Endothelial cell of umbilical vein (primary cell): ENCODE measurements around the gene ENOPH1.

Experiments used
- EZH2 ChIP-seq: IDR thresholded peaks from 2 replicates; pipeline ENCODE4 v1.6.1; 2012; ENCODE audit warnings: borderline replicate concordance, low read depth, mild to moderate bottlenecking, moderate library complexity, low read length, inconsistent platforms; ENCODE audit not compliant: severe bottlenecking
- FOS ChIP-seq: IDR thresholded peaks from 2 replicates; pipeline ENCODE4 v1.6.1; 2011; ENCODE audit warnings: mild to moderate bottlenecking, low read length, moderate library complexity, borderline replicate concordance; ENCODE audit not compliant: insufficient read depth
- JUN ChIP-seq: IDR thresholded peaks from 2 replicates; pipeline ENCODE4 v1.6.1; 2011; ENCODE audit warnings: borderline replicate concordance, low read depth; ENCODE audit not compliant: insufficient read length, insufficient read depth
- MYC ChIP-seq: IDR thresholded peaks from one replicate; pipeline ENCODE4 v1.6.1; 2011; ENCODE audit warnings: mild to moderate bottlenecking, low read depth, low read length
- POLR2A ChIP-seq: IDR thresholded peaks from 2 replicates; pipeline ENCODE4 v1.6.1; 2012; ENCODE audit warnings: low read depth, mild to moderate bottlenecking, control low read depth, low read length
- POLR2AphosphoS5 ChIP-seq: IDR thresholded peaks from 2 replicates; pipeline ENCODE4 v1.6.1; 2012; ENCODE audit warnings: low read depth, mild to moderate bottlenecking, control low read depth, low read length, moderate library complexity; ENCODE audit not compliant: insufficient read depth
- TF ChIP-seq, protein P1 (sequence below), 2 donors: IDR thresholded peaks; 1 replicate in 1 of 2; 2 replicates in 1 of 2; pipeline ENCODE4 v1.5.1; 2011; ENCODE audit warnings: low read length in 2 of 2, mild to moderate bottlenecking in 2 of 2, moderate library complexity in 2 of 2, control low read depth in 1 of 2, inconsistent platforms in 1 of 2, low read depth in 1 of 2; ENCODE audit not compliant: insufficient read depth in 1 of 2; ENCODE audit errors: extremely low read depth in 1 of 2
- TF ChIP-seq, protein P2 (sequence below): IDR thresholded peaks from 2 replicates; pipeline ENCODE4 v1.6.1; 2011; ENCODE audit not compliant: insufficient read depth, insufficient read length

DNA sequence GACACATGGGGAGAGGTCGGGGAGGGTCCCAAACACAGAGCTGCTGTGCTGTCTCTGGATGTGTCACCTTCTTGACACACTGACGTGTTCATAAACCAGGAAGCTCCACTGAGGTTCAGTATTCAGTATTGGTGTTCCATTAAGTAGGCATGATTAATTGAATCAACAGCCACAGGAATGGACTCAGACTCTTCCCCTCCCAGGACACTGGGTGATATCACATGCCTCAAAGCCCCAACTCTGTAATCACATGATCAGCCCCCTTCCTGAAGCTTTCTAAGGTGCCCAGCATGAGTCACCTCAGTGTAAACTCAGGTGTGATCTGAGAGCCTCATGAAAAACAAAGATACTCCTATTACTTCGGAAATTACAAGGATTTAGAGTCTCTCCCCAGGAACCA is 35.5 kb upstream of the ENOPH1 start:
- TF ChIP-seq, protein P1, sequence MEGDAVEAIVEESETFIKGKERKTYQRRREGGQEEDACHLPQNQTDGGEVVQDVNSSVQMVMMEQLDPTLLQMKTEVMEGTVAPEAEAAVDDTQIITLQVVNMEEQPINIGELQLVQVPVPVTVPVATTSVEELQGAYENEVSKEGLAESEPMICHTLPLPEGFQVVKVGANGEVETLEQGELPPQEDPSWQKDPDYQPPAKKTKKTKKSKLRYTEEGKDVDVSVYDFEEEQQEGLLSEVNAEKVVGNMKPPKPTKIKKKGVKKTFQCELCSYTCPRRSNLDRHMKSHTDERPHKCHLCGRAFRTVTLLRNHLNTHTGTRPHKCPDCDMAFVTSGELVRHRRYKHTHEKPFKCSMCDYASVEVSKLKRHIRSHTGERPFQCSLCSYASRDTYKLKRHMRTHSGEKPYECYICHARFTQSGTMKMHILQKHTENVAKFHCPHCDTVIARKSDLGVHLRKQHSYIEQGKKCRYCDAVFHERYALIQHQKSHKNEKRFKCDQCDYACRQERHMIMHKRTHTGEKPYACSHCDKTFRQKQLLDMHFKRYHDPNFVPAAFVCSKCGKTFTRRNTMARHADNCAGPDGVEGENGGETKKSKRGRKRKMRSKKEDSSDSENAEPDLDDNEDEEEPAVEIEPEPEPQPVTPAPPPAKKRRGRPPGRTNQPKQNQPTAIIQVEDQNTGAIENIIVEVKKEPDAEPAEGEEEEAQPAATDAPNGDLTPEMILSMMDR (IDR thresholded peaks at IDR 0.05; ENCODE audit: extremely low read depth in 1 of 2, insufficient read depth in 1 of 2, low read depth in 1 of 2, low read length in 2 of 2) = no peak
- TF ChIP-seq MYC (no peak), POLR2A (no peak), POLR2AphosphoS5 (no peak), JUN (no peak), EZH2 (no peak), FOS (no peak)
- TF ChIP-seq, protein P2, sequence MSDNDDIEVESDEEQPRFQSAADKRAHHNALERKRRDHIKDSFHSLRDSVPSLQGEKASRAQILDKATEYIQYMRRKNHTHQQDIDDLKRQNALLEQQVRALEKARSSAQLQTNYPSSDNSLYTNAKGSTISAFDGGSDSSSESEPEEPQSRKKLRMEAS = no peak
